ENCODE results near the gene ZP2. TPM values are rescaled to one million over a fixed set of nuclear protein-coding genes. Genes with fewer than 3 reads are reported as not detected.
"Not testable (repeated sequence)": the region's sequence is repeated elsewhere in the genome, so short reads cannot be mapped to it uniquely, and the experiment has no call there.

The ZP2 gene
- total and polyA plus RNA-seq, 7 donors: not detected

DNA sequence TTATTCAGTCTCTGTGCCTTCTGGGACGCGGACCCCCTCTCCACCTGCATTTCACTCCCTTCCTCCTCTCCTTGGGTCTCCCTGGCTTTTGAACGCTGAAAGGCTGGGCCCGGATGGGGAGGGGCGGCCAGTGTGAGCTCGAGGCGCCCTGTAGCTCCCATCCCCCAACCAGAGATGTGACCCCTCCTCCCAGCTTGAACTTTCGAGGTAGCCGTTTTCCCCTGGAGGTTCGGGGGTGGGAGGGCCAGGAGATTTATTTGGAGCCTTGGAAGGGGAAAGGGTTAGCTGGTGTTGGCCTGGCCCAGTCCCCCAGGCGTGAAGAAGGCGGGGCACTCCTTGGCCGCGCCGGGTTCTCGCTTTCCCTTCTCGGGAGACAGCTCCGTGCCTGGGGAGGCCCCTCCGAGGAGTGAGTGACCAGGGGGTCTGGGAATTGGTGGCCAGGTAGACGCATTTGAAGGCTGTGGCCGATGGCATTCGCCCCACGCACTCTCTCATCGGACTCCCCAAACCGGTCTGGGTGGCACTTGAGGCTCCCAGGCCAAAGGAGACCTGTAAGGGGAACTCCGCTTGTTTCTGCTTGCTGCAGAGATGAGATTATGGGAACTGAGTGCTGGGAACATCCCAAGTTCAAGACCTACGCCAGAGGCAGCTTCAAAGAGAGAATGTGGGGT, 52.0 kb downstream of the ZP2 start:
- ATAC-seq: peak; percentile 26 to 55 (median 42)
- DNase-seq: peak; percentile 48 to 59
- no peaks in the 10 kb centered on the region for H3K36me3 ChIP-seq (ENCODE audit: insufficient read depth in 1 of 2, low read depth in 1 of 2)
- no peaks in the 10 kb centered on the region for H3K9me3 ChIP-seq
- WGBS, 3 donors: 2 to 3% (median 2%) methylated on average over 27 of the region's 27 CpGs
- H3K27me3 ChIP-seq (ENCODE audit: insufficient read depth in 3 of 3, low read length in 2 of 3): no peaks in the 10 kb centered on the region
- peak overlapping the region; percentile 89 for H3K4me3 ChIP-seq
- TF ChIP-seq CTCF (IDR thresholded peaks at IDR 0.05): no peak
- peak overlapping the region; percentile 82 for H3K27ac ChIP-seq
- peaks cover 40% of the 10 kb centered on the region for H3K4me1 ChIP-seq
- intact Hi-C loops (cut with DNase I): loop anchor here (5.0 kb wide), 2 partner anchors 118 to 138 kb away; partner anchors contain the start of gene CRYM (in 1 of the 2)

DNA sequence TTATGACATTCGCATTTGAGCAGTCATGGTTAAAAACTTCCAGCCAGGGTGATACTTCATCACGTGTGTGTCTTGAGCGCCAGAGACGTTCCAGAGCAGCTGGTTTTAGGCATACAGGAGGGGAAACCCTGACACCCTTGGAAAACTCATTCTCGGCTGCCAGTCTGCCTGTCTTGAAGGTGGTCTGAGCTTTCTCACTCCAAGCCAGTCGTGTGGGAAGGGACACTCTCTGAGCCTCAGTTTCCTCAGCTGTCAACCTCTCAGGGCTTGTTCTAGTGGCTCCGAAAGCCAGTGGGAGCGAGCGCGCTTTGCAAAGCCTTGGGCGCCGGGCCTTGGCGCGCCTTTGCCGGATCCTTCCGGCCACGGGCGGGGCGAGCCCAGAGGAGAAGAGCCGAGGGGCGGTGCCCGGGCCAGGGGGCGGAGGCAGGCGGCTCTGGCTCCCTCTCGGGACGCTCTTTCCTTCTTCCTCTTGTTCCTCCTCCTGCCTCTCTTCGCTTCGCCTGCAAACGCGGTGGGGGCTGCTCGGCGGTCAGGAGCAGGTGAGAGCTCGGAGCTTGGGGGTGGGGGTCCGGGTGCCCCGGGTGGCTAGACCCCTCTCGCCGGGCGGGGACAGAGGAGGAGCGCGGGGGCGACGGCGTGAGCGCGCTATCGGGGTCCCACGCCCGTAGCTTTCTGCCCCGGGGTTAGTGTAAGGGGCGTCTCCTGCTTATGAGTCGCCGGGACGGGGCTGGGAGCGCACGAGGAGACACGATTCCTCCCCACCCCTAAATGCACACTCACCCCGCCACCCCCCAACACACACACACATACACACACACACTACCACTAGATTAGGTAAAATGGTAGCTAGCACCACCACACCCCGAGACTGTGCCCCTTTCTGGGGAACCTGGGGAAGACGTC, 52.9 kb downstream of the ZP2 start, which contains the start of gene LDAF1:
LDAF1 (plus strand) TSS at position 467 of the 903 bp plus-strand sequence. CDS start 2,509 bp downstream, outside the sequence.
- Histone ChIP-seq H3K4me3 (peak within 1 kb of the TSS; percentile 89), H3K27me3 (ENCODE audit: insufficient read depth in 3 of 3, low read length in 2 of 3) (no peaks in the 10 kb centered on the region), H3K4me1 (peaks cover 34% of the 10 kb centered on the region), H3K9me3 (no peaks in the 10 kb centered on the region), H3K27ac (peak within 1 kb of the TSS; percentile 82), H3K36me3 (ENCODE audit: insufficient read depth in 1 of 2, low read depth in 1 of 2) (no peaks in the 10 kb centered on the region)
- TF ChIP-seq CTCF (IDR thresholded peaks at IDR 0.05): no peak
- peak; percentile 89 to 91 for DNase-seq
- intact Hi-C loops (cut with DNase I): loop anchor here (1.0 to 5.0 kb wide), 3 partner anchors 119 to 142 kb away; partner anchors contain the start of gene CRYM (in 1 of the 2)
- 0 to 1% (median 0%) methylated on average over 44 to 59 of the region's 59 CpGs for WGBS, 3 donors
- ATAC-seq: peak; percentile 90 to 95 (median 92)

DNA sequence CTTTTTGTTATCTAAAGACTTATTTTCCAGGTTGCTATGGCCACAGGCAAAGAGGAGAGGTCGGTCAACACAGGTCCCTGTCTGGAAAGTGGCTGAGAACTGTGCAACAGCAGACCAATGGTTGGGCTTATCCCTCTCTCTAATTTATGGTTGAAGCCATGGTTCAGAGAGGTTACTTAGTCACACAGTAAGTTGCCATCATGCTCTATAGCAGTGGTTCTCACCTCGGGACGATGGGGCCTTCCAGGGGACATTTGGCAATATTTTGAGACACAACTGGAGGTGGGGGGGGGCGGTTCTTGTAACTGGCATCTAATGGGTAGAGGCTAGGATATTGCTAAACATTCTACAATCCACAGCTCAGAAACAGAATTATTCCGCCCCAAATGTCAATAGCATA, 53.7 kb downstream of the ZP2 start:
- no peak for ATAC-seq
- Histone ChIP-seq H3K4me1 (peaks cover 26% of the 10 kb centered on the region), H3K27ac (peak overlapping the region; percentile 82), H3K4me3 (peak overlapping the region; percentile 89), H3K9me3 (no peaks in the 10 kb centered on the region), H3K27me3 (ENCODE audit: insufficient read depth in 3 of 3, low read length in 2 of 3) (no peaks in the 10 kb centered on the region), H3K36me3 (ENCODE audit: insufficient read depth in 1 of 2, low read depth in 1 of 2) (no peaks in the 10 kb centered on the region)
- TF ChIP-seq CTCF (IDR thresholded peaks at IDR 0.05): no peak
- intact Hi-C loops (cut with DNase I): loop anchor here (1.0 to 5.0 kb wide), 3 partner anchors 120 to 143 kb away; partner anchors contain the start of gene CRYM (in 1 of the 2)
- DNase-seq: no peak
- 53 to 65% (median 55%) methylated on average over 5 of the region's 5 CpGs for WGBS, 3 donors

DNA sequence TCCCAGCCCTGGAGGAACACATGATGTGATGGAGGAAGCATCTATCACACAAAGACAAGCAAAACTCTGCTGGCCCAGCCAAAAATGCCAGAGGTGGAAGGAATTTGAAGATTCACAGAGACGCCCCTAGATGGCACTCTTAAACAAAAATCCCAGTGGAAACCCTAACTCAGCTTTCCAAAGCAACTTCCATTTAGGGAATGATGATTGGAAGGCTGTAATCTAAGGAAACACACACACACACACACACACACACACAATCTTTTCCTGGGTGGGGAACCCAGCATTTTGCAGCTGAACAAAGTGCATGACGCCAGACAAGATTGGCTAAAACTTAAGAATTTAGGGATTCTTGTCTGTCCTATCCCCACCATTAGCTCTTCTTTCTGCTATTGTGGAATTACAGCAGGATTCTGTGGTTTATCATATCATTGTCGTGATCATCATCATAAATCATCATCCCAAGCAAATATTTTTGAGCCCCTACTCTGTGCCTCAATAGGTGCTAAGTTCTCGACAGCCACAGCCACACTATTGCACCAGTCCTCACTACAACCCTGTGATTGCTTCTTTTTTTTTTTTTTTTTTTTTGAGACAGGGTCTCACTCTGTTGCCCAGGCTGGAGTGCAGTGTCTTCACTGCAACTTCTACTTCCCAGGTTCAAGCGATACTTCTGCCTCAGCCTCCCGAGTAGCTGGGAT, 54.5 kb downstream of the ZP2 start:
- H3K9me3 ChIP-seq: no peaks in the 10 kb centered on the region
- H3K27me3 ChIP-seq (ENCODE audit: insufficient read depth in 3 of 3, low read length in 2 of 3): no peaks in the 10 kb centered on the region

GRCh38 chr16:21156011-21156410, 55.4 kb downstream of the ZP2 start:
- H3K36me3 ChIP-seq (ENCODE audit: insufficient read depth in 1 of 2, low read depth in 1 of 2); DNase-seq: not testable (repeated sequence)
- 53 to 67% (median 59%) methylated on average over 1 of the region's 1 CpG for WGBS, 3 donors

More for the DNA sequence above, 54.5 kb downstream of the ZP2 start:
- 41 to 49% (median 48%) methylated on average over 6 of the region's 6 CpGs for WGBS, 3 donors
- H3K36me3 ChIP-seq (ENCODE audit: insufficient read depth in 1 of 2, low read depth in 1 of 2): no peaks in the 10 kb centered on the region
- peaks cover 21% of the 10 kb centered on the region for H3K4me1 ChIP-seq
- no peak overlapping the region for H3K27ac ChIP-seq
- TF ChIP-seq CTCF (IDR thresholded peaks at IDR 0.05): peak; percentile 57
- ATAC-seq (peak in 3 of 4 donors; percentile 26 to 31 (median 29)), DNase-seq (no peak)
- H3K4me3 ChIP-seq: no peak overlapping the region
- intact Hi-C loops (cut with DNase I): loop anchor here (5.0 kb wide), 2 partner anchors 120 to 140 kb away; partner anchors contain the start of gene CRYM (in 1 of the 2)

GRCh38 chr16:21153124-21153729, 58.1 kb downstream of the ZP2 start:
- H3K27ac ChIP-seq; H3K9me3 ChIP-seq; H3K36me3 ChIP-seq (ENCODE audit: insufficient read depth in 1 of 2, low read depth in 1 of 2); ATAC-seq; H3K27me3 ChIP-seq (ENCODE audit: insufficient read depth in 3 of 3, low read length in 2 of 3); H3K4me3 ChIP-seq; H3K4me1 ChIP-seq; DNase-seq; intact Hi-C loops (cut with DNase I): not testable (repeated sequence)
- 87 to 93% (median 87%) methylated on average over 11 of the region's 11 CpGs for WGBS, 3 donors

More at GRCh38 chr16:21156011-21156410, 55.4 kb downstream of the ZP2 start:
- not testable (repeated sequence) for H3K4me3 ChIP-seq; H3K27ac ChIP-seq; H3K9me3 ChIP-seq; H3K27me3 ChIP-seq (ENCODE audit: insufficient read depth in 3 of 3, low read length in 2 of 3); ATAC-seq
- intact Hi-C loops (cut with DNase I): loop anchor here (5.0 kb wide), 2 partner anchors 121 to 141 kb away; partner anchors contain the start of gene CRYM (in 1 of the 2)
- H3K4me1 ChIP-seq: peaks cover 14% of the 10 kb centered on the region
